Keratinocyte (primary cell): ENCODE data around the gene CDH1. TPM values are rescaled to one million over a fixed set of nuclear protein-coding genes. Genes with fewer than 3 reads are reported as not detected.

Experiments
- DNase-seq: peaks from one replicate; pipeline ENCODE4 v3.0.0-alpha.2; 2011; ENCODE audit warnings: low read depth, missing footprints, low spot score
- FAIRE-seq: peaks from 2 replicates; lab custom pipeline; 2011; peaks lifted over from hg19 to GRCh38; lab: Jason Lieb, UNC
- H2AFZ ChIP-seq: 2 replicates; pipeline ENCODE4 v1.6.0; 2012; ENCODE audit warnings: low read length, control low read depth, inconsistent platforms; ENCODE audit not compliant: control insufficient read depth
- H3K27ac ChIP-seq: 2 replicates; pipeline ENCODE4 v1.5.1; 2011; ENCODE audit warnings: low read length; ENCODE audit not compliant: control insufficient read depth, insufficient read depth
- H3K27me3 ChIP-seq: 3 replicates; pipeline ENCODE4 v1.6.0; 2011; ENCODE audit warnings: low read length; ENCODE audit not compliant: control insufficient read depth, insufficient read depth; ENCODE audit errors: extremely low read depth
- H3K36me3 ChIP-seq, 2 experiments: 2 replicates in 1 of 2; 3 replicates in 1 of 2; pipeline ENCODE4 v1.5.1; 2011; ENCODE audit warnings: low read length in 2 of 2, mild to moderate bottlenecking in 1 of 2; ENCODE audit not compliant: control insufficient read depth in 2 of 2, insufficient read depth in 2 of 2; ENCODE audit errors: extremely low read depth in 1 of 2
- H3K4me1 ChIP-seq: 3 replicates; pipeline ENCODE4 v1.5.1; 2011; ENCODE audit warnings: low read length; ENCODE audit not compliant: control insufficient read depth, insufficient read depth; ENCODE audit errors: extremely low read depth
- H3K4me2 ChIP-seq: 3 replicates; pipeline ENCODE4 v1.6.0; 2011; ENCODE audit warnings: low read depth, low read length; ENCODE audit not compliant: control insufficient read depth, insufficient read depth; ENCODE audit errors: extremely low read depth
- H3K4me3 ChIP-seq, 3 experiments: fragments of 200-600 bp in 1 of 3; sonication (generic) in 1 of 3; 2 replicates in 2 of 3; 3 replicates in 1 of 3; pipeline ENCODE4 v1.5.1; 2011 to 2016; ENCODE audit warnings: low read length in 3 of 3, mild to moderate bottlenecking in 3 of 3, control low read depth in 2 of 3, inconsistent platforms in 1 of 3, low read depth in 1 of 3, mixed read lengths in 1 of 3, mixed run types in 1 of 3, moderate library complexity in 1 of 3; ENCODE audit not compliant: control insufficient read depth in 2 of 3, insufficient read depth in 2 of 3; ENCODE audit errors: extremely low read depth in 1 of 3
- H3K79me2 ChIP-seq: 2 replicates; pipeline ENCODE4 v1.6.0; 2012; ENCODE audit warnings: low read length; ENCODE audit not compliant: control insufficient read depth, insufficient read depth
- H3K9ac ChIP-seq: 3 replicates; pipeline ENCODE4 v1.6.0; 2011; ENCODE audit warnings: low read length; ENCODE audit not compliant: control insufficient read depth, insufficient read depth; ENCODE audit errors: extremely low read depth
- H3K9me1 ChIP-seq: 3 replicates; pipeline ENCODE4 v1.6.0; 2011; ENCODE audit warnings: low read length; ENCODE audit not compliant: control insufficient read depth, insufficient read depth; ENCODE audit errors: extremely low read depth
- H3K9me3 ChIP-seq: 2 replicates; pipeline ENCODE4 v1.5.1; 2012; ENCODE audit warnings: low read depth, low read length; ENCODE audit not compliant: control insufficient read depth
- H4K20me1 ChIP-seq: 3 replicates; pipeline ENCODE4 v1.6.0; 2011; ENCODE audit warnings: low read length; ENCODE audit not compliant: control insufficient read depth, insufficient read depth; ENCODE audit errors: extremely low read depth
- CTCF ChIP-seq, 3 experiments: IDR thresholded peaks in 1 of 3; conservative IDR thresholded peaks in 1 of 3; optimal IDR thresholded peaks in 1 of 3; 2 replicates in 2 of 3; 3 replicates in 1 of 3; pipeline versions ENCODE3 to v1.5.1; 2011; ENCODE audit warnings: low read length in 3 of 3, mild to moderate bottlenecking in 3 of 3, moderate library complexity in 2 of 3, control low read depth in 1 of 3, inconsistent platforms in 1 of 3; ENCODE audit not compliant: insufficient read depth in 2 of 3; ENCODE audit errors: extremely low read depth in 1 of 3
- EZH2 ChIP-seq: IDR thresholded peaks from one replicate; pipeline ENCODE4 v1.6.1; 2012; ENCODE audit warnings: inconsistent platforms, mild to moderate bottlenecking, low read length, moderate library complexity
- dilution Hi-C: fragments of 300-500 bp; cut with MboI; formaldehyde crosslinking; loops from one replicate; pipeline ENCODE4 v1.7.0; 2020; ENCODE audit warnings: low sequenced_read_pairs; ENCODE audit not compliant: extremely low pct_ligation_motif_present
- polyA plus RNA-seq, 5 experiments: library from polyadenylated mRNA; depleted of rRNA in 3 of 5; stranded (reverse) in 3 of 5; stranded (forward) in 1 of 5; unstranded in 1 of 5; fragments of >200 nt; gene quantifications; 1 replicate in 1 of 5; 2 replicates in 3 of 5; 3 replicates in 1 of 5; pipeline versions ENCODE4 v1.2.1 to v1.2.3, GENCODE V29; 2011 to 2012; ENCODE audit warnings: missing spikeins in 2 of 5, low read depth in 1 of 5, low replicate concordance in 1 of 5

The CDH1 gene
- polyA plus RNA-seq, 1 donor (not counting 4 experiments of a cell fraction or from before 2014, with no cell fraction given), result 247 TPM

- dilution Hi-C loops, result no loop called here
- no peaks in the 10 kb centered on the region for H3K9me3 ChIP-seq
- no peaks in the 10 kb centered on the region for H3K27me3 ChIP-seq
- TF ChIP-seq EZH2 (no peak), CTCF (optimal IDR thresholded peaks at IDR 0.05 in 1 of 3, IDR thresholded peaks at IDR 0.05 in 1 of 3, conservative IDR thresholded peaks at IDR 0.05 in 1 of 3; ENCODE audit: extremely low read depth in 1 of 3, insufficient read depth in 2 of 3, low read length in 3 of 3) (no peak)
- H4K20me1 ChIP-seq, result peaks cover 7% of the 10 kb centered on the region
- peaks cover 26 to 44% of the 10 kb centered on the region in 2 experiments for H3K36me3 ChIP-seq
- FAIRE-seq (peak; percentile 72), DNase-seq (no peak)
- H3K9ac ChIP-seq, result no peak overlapping the region
- H3K9me1 ChIP-seq, result no peaks in the 10 kb centered on the region
- H3K4me3 ChIP-seq, result no peak overlapping the region
- H3K4me2 ChIP-seq, result peak overlapping the region; percentile 23
- H3K27ac ChIP-seq, result peak overlapping the region; percentile 50
- peaks cover 66% of the 10 kb centered on the region for H3K79me2 ChIP-seq
- H3K4me1 ChIP-seq, result peaks cover 28% of the 10 kb centered on the region
- H2AFZ ChIP-seq, result no peak overlapping the region
Observed at GRCh38 chr16:68776821-68777485, 39.9 kb downstream of the CDH1 start.

GRCh38 chr16:68778551-68779231 lies 41.6 kb downstream of the CDH1 start:
- DNase-seq (no peak), FAIRE-seq (peak; percentile 74)
- Histone ChIP-seq H3K4me3 (no peak overlapping the region), H3K4me1 (peaks cover 28% of the 10 kb centered on the region), H2AFZ (no peak overlapping the region), H4K20me1 (peaks cover 7% of the 10 kb centered on the region), H3K4me2 (peak overlapping the region; percentile 34), H3K27me3 (no peaks in the 10 kb centered on the region), H3K9me1 (no peaks in the 10 kb centered on the region), H3K36me3 (peaks cover 29 to 41% of the 10 kb centered on the region in 2 experiments), H3K79me2 (peaks cover 64% of the 10 kb centered on the region), H3K9ac (peak overlapping the region; percentile 53), H3K9me3 (no peaks in the 10 kb centered on the region), H3K27ac (peak overlapping the region; percentile 48)
- dilution Hi-C loops, result no loop called here
- TF ChIP-seq CTCF (optimal IDR thresholded peaks at IDR 0.05 in 1 of 3, IDR thresholded peaks at IDR 0.05 in 1 of 3, conservative IDR thresholded peaks at IDR 0.05 in 1 of 3; ENCODE audit: extremely low read depth in 1 of 3, insufficient read depth in 2 of 3, low read length in 3 of 3) (no peak), EZH2 (no peak)
